H9 (cell line): ENCODE measurements around the gene ZMIZ1. TPM values are rescaled to one million over a fixed set of nuclear protein-coding genes. Genes with fewer than 3 reads are reported as not detected.

Experiments
- DNase-seq: peaks from one replicate; pipeline ENCODE4 v3.0.0-alpha.2; 2017
- H2AFZ ChIP-seq: one replicate; pipeline ENCODE4 v1.6.1; 2013; ENCODE audit warnings: mild to moderate bottlenecking, low read length, control low read depth, moderate library complexity
- H2AK5ac ChIP-seq: 2 replicates; pipeline ENCODE4 v1.6.1; 2013; ENCODE audit warnings: low read length, control low read depth, mixed read lengths; ENCODE audit not compliant: insufficient read length
- H2BK120ac ChIP-seq: one replicate; pipeline ENCODE4 v1.6.1; 2013; ENCODE audit warnings: low read depth, mild to moderate bottlenecking, low read length, control low read depth, inconsistent platforms; ENCODE audit not compliant: poor library complexity, severe bottlenecking
- H2BK12ac ChIP-seq: 2 replicates; pipeline ENCODE4 v1.6.1; 2013; ENCODE audit warnings: low read length, control low read depth, mixed read lengths, low read depth; ENCODE audit not compliant: insufficient read length
- H2BK15ac ChIP-seq: 2 replicates; pipeline ENCODE4 v1.6.1; 2013; ENCODE audit warnings: low read depth, low read length, control low read depth
- H2BK20ac ChIP-seq: one replicate; pipeline ENCODE4 v1.6.1; 2013; ENCODE audit warnings: low read depth, mild to moderate bottlenecking, low read length, control low read depth, inconsistent platforms; ENCODE audit not compliant: poor library complexity, severe bottlenecking
- H2BK5ac ChIP-seq: 2 replicates; pipeline ENCODE4 v1.6.1; 2013; ENCODE audit warnings: low read length, control low read depth, mixed read lengths; ENCODE audit not compliant: insufficient read length
- H3K14ac ChIP-seq: 2 replicates; pipeline ENCODE4 v1.6.1; 2013; ENCODE audit warnings: low read length, control low read depth; ENCODE audit not compliant: insufficient read depth
- H3K18ac ChIP-seq: 2 replicates; pipeline ENCODE4 v1.6.1; 2013; ENCODE audit warnings: low read depth, mild to moderate bottlenecking, mixed read lengths, low read length, control low read depth; ENCODE audit not compliant: insufficient read length
- H3K23ac ChIP-seq: 2 replicates; pipeline ENCODE4 v1.6.1; 2013; ENCODE audit warnings: low read length, control low read depth, mixed read lengths, low read depth; ENCODE audit not compliant: insufficient read length
- H3K23me2 ChIP-seq: 2 replicates; pipeline ENCODE4 v1.6.1; 2013; ENCODE audit warnings: low read depth, mild to moderate bottlenecking, mixed read lengths, low read length, control low read depth; ENCODE audit not compliant: insufficient read length, poor library complexity, severe bottlenecking
- H3K27ac ChIP-seq: 2 replicates; pipeline ENCODE4 v1.5.1; 2013; ENCODE audit warnings: low read length, control low read depth, mixed read lengths, low read depth; ENCODE audit not compliant: insufficient read length
- H3K27me3 ChIP-seq: 2 replicates; pipeline ENCODE4 v1.6.1; 2013; ENCODE audit warnings: low read length, control low read depth, inconsistent platforms; ENCODE audit not compliant: insufficient read depth
- H3K4ac ChIP-seq: 2 replicates; pipeline ENCODE4 v1.6.1; 2013; ENCODE audit warnings: low read depth, mild to moderate bottlenecking, control low read depth, inconsistent platforms, low read length, moderate library complexity
- H3K4me1 ChIP-seq: 2 replicates; pipeline ENCODE4 v1.6.1; 2013; ENCODE audit warnings: low read length, control low read depth, inconsistent platforms; ENCODE audit not compliant: insufficient read depth
- H3K4me2 ChIP-seq: 2 replicates; pipeline ENCODE4 v1.6.1; 2013; ENCODE audit warnings: low read length, control low read depth, mixed read lengths; ENCODE audit not compliant: insufficient read length, insufficient read depth
- H3K56ac ChIP-seq: 2 replicates; pipeline ENCODE4 v1.6.1; 2013; ENCODE audit warnings: low read depth, mild to moderate bottlenecking, mixed read lengths, low read length, control low read depth; ENCODE audit not compliant: insufficient read length
- H3K79me1 ChIP-seq: 2 replicates; pipeline ENCODE4 v1.6.1; 2013; ENCODE audit warnings: low read depth, mild to moderate bottlenecking, moderate library complexity, low read length, control low read depth, inconsistent platforms; ENCODE audit not compliant: insufficient read depth, poor library complexity, severe bottlenecking
- H3K79me2 ChIP-seq: 2 replicates; pipeline ENCODE4 v1.6.1; 2013; ENCODE audit warnings: low read length, control low read depth, inconsistent platforms; ENCODE audit not compliant: insufficient read depth
- H3K9ac ChIP-seq: 2 replicates; pipeline ENCODE4 v1.6.1; 2013; ENCODE audit warnings: low read length, control low read depth, mixed read lengths; ENCODE audit not compliant: insufficient read length; ENCODE audit errors: extremely low read depth
- H3K9me3 ChIP-seq: one replicate; pipeline ENCODE4 v1.6.1; 2013; ENCODE audit warnings: low read depth, low read length, inconsistent platforms; ENCODE audit not compliant: control insufficient read depth
- H3T11ph ChIP-seq: one replicate; pipeline ENCODE4 v1.6.1; 2013; ENCODE audit warnings: mild to moderate bottlenecking, low read length, control low read depth, inconsistent platforms
- H4K20me1 ChIP-seq: one replicate; pipeline ENCODE4 v1.6.1; 2013; ENCODE audit not compliant: control insufficient read depth, insufficient read length, insufficient read depth
- H4K5ac ChIP-seq: 2 replicates; pipeline ENCODE4 v1.6.1; 2013; ENCODE audit warnings: low read depth, mild to moderate bottlenecking, mixed read lengths, low read length, control low read depth; ENCODE audit not compliant: insufficient read length
- H4K8ac ChIP-seq: replicated peaks from 2 replicates; pipeline ENCODE4 v1.6.1; 2013; ENCODE audit warnings: low read length, control low read depth, mixed read lengths, low read depth; ENCODE audit not compliant: insufficient read length
- H4K91ac ChIP-seq: 2 replicates; pipeline ENCODE4 v1.6.1; 2013; ENCODE audit warnings: low read depth, mild to moderate bottlenecking, moderate library complexity, mixed read lengths, low read length, control low read depth; ENCODE audit not compliant: insufficient read length
- H3K27ac Mint-ChIP-seq, 3 experiments: 2 replicates in 2 of 3; 3 replicates in 1 of 3; pipeline ENCODE4 v1.8.0; 2020 to 2021; ENCODE audit warnings: mixed read lengths in 3 of 3, mild to moderate bottlenecking in 1 of 3, moderate library complexity in 1 of 3
- H3K27me3 Mint-ChIP-seq: 2 replicates; pipeline ENCODE4 v1.8.0; 2021; ENCODE audit warnings: low read depth, mild to moderate bottlenecking, moderate library complexity, mixed read lengths
- H3K36me3 Mint-ChIP-seq, 3 experiments: 2 replicates in 2 of 3; 3 replicates in 1 of 3; pipeline ENCODE4 v1.8.0; 2020 to 2021; ENCODE audit warnings: low read depth in 3 of 3, mixed read lengths in 3 of 3; ENCODE audit not compliant: insufficient read depth in 1 of 3
- H3K4me1 Mint-ChIP-seq, 2 experiments: 2 replicates each; pipeline ENCODE4 v1.8.0; 2020; ENCODE audit warnings: mixed read lengths in 2 of 2
- H3K4me3 Mint-ChIP-seq, 2 experiments: 2 replicates in 1 of 2; 3 replicates in 1 of 2; pipeline ENCODE4 v1.8.0; 2020 to 2021; ENCODE audit warnings: mild to moderate bottlenecking in 2 of 2, mixed read lengths in 2 of 2, moderate library complexity in 1 of 2
- H3K9me3 Mint-ChIP-seq, 2 experiments: 2 replicates in 1 of 2; 3 replicates in 1 of 2; pipeline ENCODE4 v1.8.0; 2020; ENCODE audit warnings: mild to moderate bottlenecking in 2 of 2, mixed read lengths in 2 of 2, moderate library complexity in 1 of 2
- WGBS: extraction: QIAGEN DNeasy Blood & Tissue Kit; methylation state at CpG from one replicate; pipeline ENCODE4 v1.1.7; 2013; ENCODE audit warnings: missing lambda C conversion rate, low lambda C conversion rate, mixed read lengths; ENCODE audit not compliant: insufficient read length; ENCODE audit errors: extremely low coverage; 5-methylcytosine and 5-hydroxymethylcytosine counted together
- total RNA-seq: library from RNA; stranded (reverse); gene quantifications from 2 replicates; pipeline ENCODE4 v1.2.1, GENCODE V29; 2021
- TF ChIP-seq, protein P1 (sequence below): fragments of 200-600 bp; sonication (generic); conservative IDR thresholded peaks from 3 replicates; pipeline ENCODE4 v1.8.0; 2021; ENCODE audit warnings: antibody characterized with exemption, mild to moderate bottlenecking

Gene ZMIZ1
- total RNA-seq, 1 experiment from 2014 or later, result 36.9 TPM

DNA sequence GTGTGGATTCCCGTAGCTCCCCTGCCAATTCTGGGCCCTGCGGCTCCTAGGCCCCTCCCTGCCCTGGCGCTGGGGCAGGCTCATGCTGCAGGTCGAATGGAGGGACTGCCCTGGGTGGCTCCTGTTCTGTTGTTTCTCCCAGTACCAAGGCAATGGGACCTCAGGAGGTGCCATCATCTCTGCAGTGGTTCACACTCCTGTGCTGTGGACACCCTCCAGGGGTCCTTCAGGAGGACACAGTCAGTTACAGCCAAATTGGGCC lies 138.3 kb downstream of the ZMIZ1 start:
- H2AK5ac ChIP-seq, result no peak overlapping the region
- no peaks in the 10 kb centered on the region for H3K23me2 ChIP-seq
- no peak overlapping the region for H2BK120ac ChIP-seq
- H3K4me2 ChIP-seq, result no peak overlapping the region
- H3K4me1 Mint-ChIP-seq, result peaks cover 0 to 4% of the 10 kb centered on the region in 2 experiments; a peak in 1 of 4 replicates
- no peak overlapping the region for H4K8ac ChIP-seq
- H4K20me1 ChIP-seq, result no peaks in the 10 kb centered on the region
- no peak overlapping the region for H2BK12ac ChIP-seq
- no peak overlapping the region for H3K27ac ChIP-seq
- TF ChIP-seq, protein P1, sequence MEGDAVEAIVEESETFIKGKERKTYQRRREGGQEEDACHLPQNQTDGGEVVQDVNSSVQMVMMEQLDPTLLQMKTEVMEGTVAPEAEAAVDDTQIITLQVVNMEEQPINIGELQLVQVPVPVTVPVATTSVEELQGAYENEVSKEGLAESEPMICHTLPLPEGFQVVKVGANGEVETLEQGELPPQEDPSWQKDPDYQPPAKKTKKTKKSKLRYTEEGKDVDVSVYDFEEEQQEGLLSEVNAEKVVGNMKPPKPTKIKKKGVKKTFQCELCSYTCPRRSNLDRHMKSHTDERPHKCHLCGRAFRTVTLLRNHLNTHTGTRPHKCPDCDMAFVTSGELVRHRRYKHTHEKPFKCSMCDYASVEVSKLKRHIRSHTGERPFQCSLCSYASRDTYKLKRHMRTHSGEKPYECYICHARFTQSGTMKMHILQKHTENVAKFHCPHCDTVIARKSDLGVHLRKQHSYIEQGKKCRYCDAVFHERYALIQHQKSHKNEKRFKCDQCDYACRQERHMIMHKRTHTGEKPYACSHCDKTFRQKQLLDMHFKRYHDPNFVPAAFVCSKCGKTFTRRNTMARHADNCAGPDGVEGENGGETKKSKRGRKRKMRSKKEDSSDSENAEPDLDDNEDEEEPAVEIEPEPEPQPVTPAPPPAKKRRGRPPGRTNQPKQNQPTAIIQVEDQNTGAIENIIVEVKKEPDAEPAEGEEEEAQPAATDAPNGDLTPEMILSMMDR, result no peak
- no peak overlapping the region for H3K27ac Mint-ChIP-seq
- peaks cover 10 to 42% (median 25%) of the 10 kb centered on the region in 3 experiments; a peak in 6 of 7 replicates for H3K36me3 Mint-ChIP-seq
- H4K91ac ChIP-seq, result no peak overlapping the region
- no peak overlapping the region for H3T11ph ChIP-seq
- H3K9ac ChIP-seq, result no peak overlapping the region
- WGBS, result no CpG with 5 or more reads among the region's 4 CpGs
- no peaks in the 10 kb centered on the region for H3K9me3 ChIP-seq
- H2BK15ac ChIP-seq, result no peak overlapping the region
- H2AFZ ChIP-seq, result no peak overlapping the region
- no peak overlapping the region for H2BK5ac ChIP-seq
- no peak overlapping the region for H3K56ac ChIP-seq
- no peaks in the 10 kb centered on the region for H3K27me3 ChIP-seq
- no peak overlapping the region for H4K5ac ChIP-seq
- H3K4me1 ChIP-seq, result no peaks in the 10 kb centered on the region
- no peak for DNase-seq
- H3K14ac ChIP-seq, result no peak overlapping the region
- H2BK20ac ChIP-seq, result no peak overlapping the region
- peaks cover 2% of the 10 kb centered on the region; the same call in 1 of the 2 replicates for H3K27me3 Mint-ChIP-seq
- H3K23ac ChIP-seq, result no peak overlapping the region
- no peaks in the 10 kb centered on the region for H3K9me3 Mint-ChIP-seq
- H3K4me3 Mint-ChIP-seq, result no peak overlapping the region
- H3K4ac ChIP-seq, result no peak overlapping the region
- H3K79me2 ChIP-seq, result no peaks in the 10 kb centered on the region
- H3K18ac ChIP-seq, result no peak overlapping the region
- no peaks in the 10 kb centered on the region for H3K79me1 ChIP-seq
